ENCODE measurements around the gene CETP. TPM values are rescaled to one million over a fixed set of nuclear protein-coding genes. Genes with fewer than 3 reads are reported as not detected.

CETP gene
- total RNA-seq, 6 experiments from 2014 or later, result 0.62 to 11.8 (median 4.7) TPM

DNA sequence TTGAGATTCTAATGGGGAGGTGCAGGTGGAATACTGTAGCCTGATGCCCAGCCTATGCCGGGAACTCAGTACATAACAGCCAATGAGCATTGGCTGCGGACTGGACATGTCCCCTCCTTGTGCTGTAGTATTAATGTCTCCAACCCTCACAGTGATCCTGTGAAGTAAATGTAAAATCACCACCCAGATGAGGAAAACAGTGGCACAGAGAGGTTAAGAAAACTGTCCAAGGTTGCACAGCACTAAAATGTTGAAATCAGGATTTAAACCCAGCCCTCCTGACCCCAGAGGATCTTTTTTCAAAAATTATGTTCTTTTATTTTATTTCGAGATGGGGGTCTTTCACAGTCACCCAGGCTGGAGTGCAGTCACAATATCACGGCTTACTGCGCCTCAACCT is 35.5 kb downstream of the CETP start:
- H3K9me3 ChIP-seq, result no peaks in the 10 kb centered on the region
- no peaks in the 10 kb centered on the region for H3K4me1 ChIP-seq
- TF ChIP-seq, protein P1, sequence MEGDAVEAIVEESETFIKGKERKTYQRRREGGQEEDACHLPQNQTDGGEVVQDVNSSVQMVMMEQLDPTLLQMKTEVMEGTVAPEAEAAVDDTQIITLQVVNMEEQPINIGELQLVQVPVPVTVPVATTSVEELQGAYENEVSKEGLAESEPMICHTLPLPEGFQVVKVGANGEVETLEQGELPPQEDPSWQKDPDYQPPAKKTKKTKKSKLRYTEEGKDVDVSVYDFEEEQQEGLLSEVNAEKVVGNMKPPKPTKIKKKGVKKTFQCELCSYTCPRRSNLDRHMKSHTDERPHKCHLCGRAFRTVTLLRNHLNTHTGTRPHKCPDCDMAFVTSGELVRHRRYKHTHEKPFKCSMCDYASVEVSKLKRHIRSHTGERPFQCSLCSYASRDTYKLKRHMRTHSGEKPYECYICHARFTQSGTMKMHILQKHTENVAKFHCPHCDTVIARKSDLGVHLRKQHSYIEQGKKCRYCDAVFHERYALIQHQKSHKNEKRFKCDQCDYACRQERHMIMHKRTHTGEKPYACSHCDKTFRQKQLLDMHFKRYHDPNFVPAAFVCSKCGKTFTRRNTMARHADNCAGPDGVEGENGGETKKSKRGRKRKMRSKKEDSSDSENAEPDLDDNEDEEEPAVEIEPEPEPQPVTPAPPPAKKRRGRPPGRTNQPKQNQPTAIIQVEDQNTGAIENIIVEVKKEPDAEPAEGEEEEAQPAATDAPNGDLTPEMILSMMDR (IDR thresholded peaks at IDR 0.05), result no peak
- no peak for TF ChIP-seq POLR2A (IDR thresholded peaks at IDR 0.05)
- no peak overlapping the region for H3K4me3 ChIP-seq
- H3K36me3 ChIP-seq, result no peaks in the 10 kb centered on the region
- intact Hi-C loops (cut with DNase I), result no loop called here
- H3K27ac ChIP-seq, result no peak overlapping the region
- ATAC-seq (no peak), DNase-seq (no peak)
- no peaks in the 10 kb centered on the region for H3K27me3 ChIP-seq
- WGBS (ENCODE audit: insufficient coverage, low coverage, low lambda C conversion rate, missing lambda C conversion rate), result 83% methylated on average over 3 of the region's 5 CpGs

- H3K4me3 ChIP-seq, result no peak overlapping the region
- intact Hi-C loops (cut with DNase I), result no loop called here
- 50% methylated on average over 1 of the region's 3 CpGs for WGBS (ENCODE audit: insufficient coverage, low coverage, low lambda C conversion rate, missing lambda C conversion rate)
These were observed 36.2 kb downstream of the CETP start for GRCh38 chr16:56997931-56998330.

DNA sequence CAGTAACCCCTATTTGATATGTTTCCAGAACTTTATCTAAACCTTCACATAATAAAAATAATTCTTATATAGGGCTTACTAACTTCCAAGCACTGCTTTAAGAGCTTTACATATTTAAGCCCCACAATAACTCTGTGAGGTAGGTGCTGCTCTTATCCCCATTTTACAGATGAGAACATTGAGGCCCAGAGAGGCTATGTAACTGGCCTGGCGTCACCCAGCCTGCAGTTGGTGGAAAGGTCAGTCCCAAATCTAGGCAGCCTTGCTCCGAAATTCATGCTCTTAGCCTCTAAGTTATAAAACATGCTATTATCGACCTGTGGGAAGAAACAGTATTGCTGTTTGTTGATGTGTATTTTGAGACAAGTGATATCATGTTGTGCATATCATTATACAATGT is 36.6 kb downstream of the CETP start:
- DNase-seq, result peak in 1 of 3 donors; percentile 3
- Histone ChIP-seq H3K9me3 (no peaks in the 10 kb centered on the region), H3K27me3 (no peaks in the 10 kb centered on the region), H3K36me3 (no peaks in the 10 kb centered on the region), H3K4me1 (no peaks in the 10 kb centered on the region), H3K4me3 (no peak overlapping the region), H3K27ac (no peak overlapping the region)
- WGBS (ENCODE audit: insufficient coverage, low coverage, low lambda C conversion rate, missing lambda C conversion rate), result 100% methylated on average over 2 of the region's 3 CpGs
- TF ChIP-seq, protein P1 (IDR thresholded peaks at IDR 0.05), result no peak
- no peak for TF ChIP-seq POLR2A (IDR thresholded peaks at IDR 0.05)
- intact Hi-C loops (cut with DNase I), result no loop called here
- ATAC-seq, result no peak

More at GRCh38 chr16:56997931-56998330, 36.2 kb downstream of the CETP start:
- ATAC-seq (no peak), DNase-seq (peak in 1 of 3 donors; percentile 19)
- TF ChIP-seq, protein P1 (IDR thresholded peaks at IDR 0.05), result no peak
- no peak for TF ChIP-seq POLR2A (IDR thresholded peaks at IDR 0.05)
- Histone ChIP-seq H3K36me3 (no peaks in the 10 kb centered on the region), H3K4me1 (no peaks in the 10 kb centered on the region), H3K27me3 (no peaks in the 10 kb centered on the region), H3K9me3 (no peaks in the 10 kb centered on the region), H3K27ac (no peak overlapping the region)

GRCh38 chr16:56998861-56999260 is 37.1 kb downstream of the CETP start:
- no peaks in the 10 kb centered on the region for H3K36me3 ChIP-seq
- WGBS (ENCODE audit: insufficient coverage, low coverage, low lambda C conversion rate, missing lambda C conversion rate), result 96% methylated on average over 5 of the region's 6 CpGs
- no peak for TF ChIP-seq POLR2A (IDR thresholded peaks at IDR 0.05)
- TF ChIP-seq, protein P1 (IDR thresholded peaks at IDR 0.05), result no peak
- no peak for ATAC-seq
- intact Hi-C loops (cut with DNase I), result no loop called here
- no peak overlapping the region for H3K27ac ChIP-seq
- H3K27me3 ChIP-seq, result no peaks in the 10 kb centered on the region
- H3K4me3 ChIP-seq, result no peak overlapping the region
- H3K4me1 ChIP-seq, result no peaks in the 10 kb centered on the region
- peak in 1 of 3 donors; percentile 34 for DNase-seq
- no peaks in the 10 kb centered on the region for H3K9me3 ChIP-seq

Measured in right lobe of liver (tissue), 6 donors.